Small intestine (tissue), 7 donors: ENCODE measurements around the gene SNAPIN. TPM values are rescaled to one million over a fixed set of nuclear protein-coding genes. Genes with fewer than 3 reads are reported as not detected.
A peak's percentile ranks its signal among the peaks of the same experiment; 100 is the strongest.

ENCODE experiments used
- DNase-seq, 2 donors: peaks; one replicate each; pipeline versions ENCODE4 v3.0.0 to v3.0.0-alpha.2; 2013
- FAIRE-seq: peaks from 2 replicates; lab custom pipeline; 2012; peaks lifted over from hg19 to GRCh38; lab: Jason Lieb, UNC
- H3K27ac ChIP-seq, 3 donors: one replicate each; pipeline ENCODE4 v1.5.1; 2013; ENCODE audit warnings: low read length in 2 of 3, mild to moderate bottlenecking in 2 of 3, control low read depth in 1 of 3, inconsistent platforms in 1 of 3, low read depth in 1 of 3, moderate library complexity in 1 of 3
- H3K27me3 ChIP-seq, 3 donors: one replicate each; pipeline ENCODE4 v1.6.1; 2013; ENCODE audit warnings: low read length in 3 of 3, inconsistent platforms in 1 of 3; ENCODE audit not compliant: control insufficient read depth in 3 of 3, insufficient read depth in 3 of 3
- H3K36me3 ChIP-seq, 3 donors: one replicate each; pipeline ENCODE4 v1.6.1; 2013; ENCODE audit warnings: low read length in 3 of 3, inconsistent platforms in 1 of 3, low read depth in 1 of 3, mild to moderate bottlenecking in 1 of 3, moderate library complexity in 1 of 3; ENCODE audit not compliant: control insufficient read depth in 3 of 3, insufficient read depth in 2 of 3
- H3K4me1 ChIP-seq, 3 donors: one replicate each; pipeline ENCODE4 v1.6.1; 2013; ENCODE audit warnings: low read length in 2 of 3, inconsistent platforms in 1 of 3, low read depth in 1 of 3, mild to moderate bottlenecking in 1 of 3, moderate library complexity in 1 of 3; ENCODE audit not compliant: control insufficient read depth in 3 of 3, insufficient read depth in 2 of 3
- H3K4me3 ChIP-seq, 3 donors: one replicate each; pipeline ENCODE4 v1.5.1; 2013; ENCODE audit warnings: low read length in 3 of 3, control low read depth in 1 of 3, inconsistent platforms in 1 of 3, low read depth in 1 of 3, mild to moderate bottlenecking in 1 of 3, moderate library complexity in 1 of 3
- H3K9me3 ChIP-seq, 2 donors: one replicate each; pipeline ENCODE4 v1.6.1; 2013; ENCODE audit warnings: low read depth in 1 of 2, low read length in 1 of 2; ENCODE audit not compliant: control insufficient read depth in 2 of 2, insufficient read depth in 1 of 2
- WGBS, 3 donors: extraction: QIAGEN DNeasy Blood & Tissue Kit; methylation state at CpG; one replicate each; pipeline ENCODE4 v1.1.7; 2013; 5-methylcytosine and 5-hydroxymethylcytosine counted together
- polyA plus RNA-seq, 4 donors: library from polyadenylated mRNA; stranded (reverse) in 3 of 4; unstranded in 1 of 4; fragments of 200-250 nt in 3 of 4; fragments of 120-200 nt in 1 of 4; gene quantifications; one replicate each; pipeline versions ENCODE4 v1.2.1 to v1.2.3, GENCODE V29; 2013
- donor health status: healthy with polysubstance abuse.
- donor health status: control.
- donor health status: control.
- donor health status: Bipolar disorder and iron deficiency.
- donor health status: healthy.

The SNAPIN gene
- polyA plus RNA-seq, 4 donors: 23.9 to 29.2 (median 26.5) TPM

DNA sequence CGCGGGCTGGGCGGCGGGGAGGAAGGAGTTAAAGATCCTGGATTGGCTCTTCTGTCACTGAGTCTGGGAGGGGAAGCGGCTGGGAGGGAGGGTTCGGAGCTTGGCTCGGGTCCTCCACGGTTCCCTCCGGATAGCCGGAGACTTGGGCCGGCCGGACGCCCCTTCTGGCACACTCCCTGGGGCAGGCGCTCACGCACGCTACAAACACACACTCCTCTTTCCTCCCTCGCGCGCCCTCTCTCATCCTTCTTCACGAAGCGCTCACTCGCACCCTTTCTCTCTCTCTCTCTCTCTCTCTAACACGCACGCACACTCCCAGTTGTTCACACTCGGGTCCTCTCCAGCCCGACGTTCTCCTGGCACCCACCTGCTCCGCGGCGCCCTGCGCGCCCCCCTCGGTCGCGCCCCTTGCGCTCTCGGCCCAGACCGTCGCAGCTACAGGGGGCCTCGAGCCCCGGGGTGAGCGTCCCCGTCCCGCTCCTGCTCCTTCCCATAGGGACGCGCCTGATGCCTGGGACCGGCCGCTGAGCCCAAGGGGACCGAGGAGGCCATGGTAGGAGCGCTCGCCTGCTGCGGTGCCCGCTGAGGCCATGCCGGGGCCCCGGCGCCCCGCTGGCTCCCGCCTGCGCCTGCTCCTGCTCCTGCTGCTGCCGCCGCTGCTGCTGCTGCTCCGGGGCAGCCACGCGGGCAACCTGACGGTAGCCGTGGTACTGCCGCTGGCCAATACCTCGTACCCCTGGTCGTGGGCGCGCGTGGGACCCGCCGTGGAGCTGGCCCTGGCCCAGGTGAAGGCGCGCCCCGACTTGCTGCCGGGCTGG is 20.2 kb downstream of the SNAPIN start, which contains the start of gene NPR1:
NPR1 (plus strand) TSS at position 170 of the 818 bp plus-strand sequence; CDS start at position 591, 421 bp downstream.
- Histone ChIP-seq H3K27ac (peak within 1 kb of the TSS in 1 of 3 donors; percentile 5), H3K27me3 (peaks cover 4 to 43% (median 6%) of the 10 kb centered on the region in 3 donors), H3K36me3 (no peaks in the 10 kb centered on the region), H3K9me3 (no peaks in the 10 kb centered on the region), H3K4me3 (peak within 1 kb of the TSS; percentile 21 to 47 (median 38)), H3K4me1 (peaks cover 0 to 13% (median 3%) of the 10 kb centered on the region in 3 donors)
- WGBS, 3 donors: 1% methylated on average over 59 to 78 of the region's 78 CpGs
- DNase-seq (peak in 1 of 2 donors; percentile 48), FAIRE-seq (no peak)

DNA sequence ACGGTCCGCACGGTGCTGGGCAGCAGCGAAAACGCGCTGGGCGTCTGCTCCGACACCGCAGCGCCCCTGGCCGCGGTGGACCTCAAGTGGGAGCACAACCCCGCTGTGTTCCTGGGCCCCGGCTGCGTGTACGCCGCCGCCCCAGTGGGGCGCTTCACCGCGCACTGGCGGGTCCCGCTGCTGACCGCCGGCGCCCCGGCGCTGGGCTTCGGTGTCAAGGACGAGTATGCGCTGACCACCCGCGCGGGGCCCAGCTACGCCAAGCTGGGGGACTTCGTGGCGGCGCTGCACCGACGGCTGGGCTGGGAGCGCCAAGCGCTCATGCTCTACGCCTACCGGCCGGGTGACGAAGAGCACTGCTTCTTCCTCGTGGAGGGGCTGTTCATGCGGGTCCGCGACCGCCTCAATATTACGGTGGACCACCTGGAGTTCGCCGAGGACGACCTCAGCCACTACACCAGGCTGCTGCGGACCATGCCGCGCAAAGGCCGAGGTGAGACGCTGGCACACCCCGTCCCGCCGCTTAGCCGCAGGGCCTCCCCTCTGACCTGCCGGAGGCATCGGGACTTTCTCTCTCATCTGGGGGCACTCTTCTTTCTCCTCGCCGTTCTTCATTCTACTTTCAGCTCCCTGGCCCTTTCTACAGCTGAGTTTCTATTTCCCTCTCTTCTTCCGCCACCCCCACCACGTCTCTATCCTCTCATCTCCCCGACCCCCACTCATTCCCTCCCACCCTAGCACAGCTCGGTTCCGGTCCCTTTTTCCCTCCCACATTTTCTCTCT is 21.0 kb downstream of the SNAPIN start:
- Histone ChIP-seq H3K9me3 (no peaks in the 10 kb centered on the region), H3K36me3 (no peaks in the 10 kb centered on the region), H3K4me3 (peak overlapping the region; percentile 19 to 47 (median 38)), H3K4me1 (peaks cover 0 to 13% (median 3%) of the 10 kb centered on the region in 3 donors), H3K27me3 (peaks cover 4 to 43% (median 6%) of the 10 kb centered on the region in 3 donors), H3K27ac (no peak overlapping the region)
- WGBS, 3 donors: 1 to 2% (median 2%) methylated on average over 67 to 73 of the region's 73 CpGs
- peak in 1 of 2 donors; percentile 56 for DNase-seq
- no peak for FAIRE-seq

DNA sequence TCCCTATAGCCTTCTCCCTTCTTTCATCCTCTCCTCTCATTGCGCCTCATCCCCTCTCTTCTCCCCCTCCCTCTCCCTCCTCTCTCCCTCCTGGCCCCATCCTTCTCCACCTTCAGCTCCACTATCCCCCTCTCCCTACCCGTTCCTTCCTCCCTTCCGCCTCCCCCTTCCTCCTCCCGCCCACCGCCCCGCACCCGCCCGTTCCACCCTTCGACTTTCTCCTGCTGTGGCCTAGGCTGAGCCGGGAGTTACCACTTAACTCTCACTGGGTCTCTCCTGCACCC is 21.6 kb downstream of the SNAPIN start:
- no peak for DNase-seq
- Histone ChIP-seq H3K27ac (no peak overlapping the region), H3K4me3 (peak overlapping the region in 1 of 3 donors; percentile 21), H3K9me3 (no peaks in the 10 kb centered on the region), H3K27me3 (peaks cover 4 to 43% (median 6%) of the 10 kb centered on the region in 3 donors), H3K36me3 (no peaks in the 10 kb centered on the region), H3K4me1 (peaks cover 0 to 18% (median 3%) of the 10 kb centered on the region in 3 donors)
- 18 to 29% (median 21%) methylated on average over 10 of the region's 10 CpGs for WGBS, 3 donors
- FAIRE-seq: no peak

DNA sequence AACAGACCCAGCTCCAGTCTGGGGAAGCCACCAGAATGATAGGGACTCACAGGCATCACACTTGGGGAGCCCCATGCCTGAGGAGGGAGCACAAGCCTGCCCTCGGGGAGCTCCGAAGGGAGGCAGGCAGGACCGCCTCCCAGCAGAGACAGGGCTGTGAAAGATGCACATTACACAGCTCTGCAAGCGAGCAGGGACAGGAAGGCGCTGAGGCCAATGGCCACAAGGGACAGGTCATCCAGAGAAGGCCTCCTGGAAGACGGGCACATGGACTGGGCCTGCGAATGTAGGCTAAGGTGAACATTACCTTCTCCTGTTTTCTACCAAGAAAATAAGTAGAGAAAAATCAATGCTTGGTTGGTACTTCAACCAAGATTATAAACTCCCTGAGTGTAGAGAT is 24.2 kb downstream of the SNAPIN start:
- DNase-seq: no peak
- no peak for FAIRE-seq
- Histone ChIP-seq H3K4me1 (peaks cover 0 to 15% (median 3%) of the 10 kb centered on the region in 3 donors), H3K36me3 (no peaks in the 10 kb centered on the region), H3K4me3 (no peak overlapping the region), H3K27ac (no peak overlapping the region), H3K27me3 (peaks cover 4 to 42% (median 6%) of the 10 kb centered on the region in 3 donors), H3K9me3 (no peaks in the 10 kb centered on the region)
- WGBS, 3 donors: 88 to 94% (median 90%) methylated on average over 7 of the region's 7 CpGs

DNA sequence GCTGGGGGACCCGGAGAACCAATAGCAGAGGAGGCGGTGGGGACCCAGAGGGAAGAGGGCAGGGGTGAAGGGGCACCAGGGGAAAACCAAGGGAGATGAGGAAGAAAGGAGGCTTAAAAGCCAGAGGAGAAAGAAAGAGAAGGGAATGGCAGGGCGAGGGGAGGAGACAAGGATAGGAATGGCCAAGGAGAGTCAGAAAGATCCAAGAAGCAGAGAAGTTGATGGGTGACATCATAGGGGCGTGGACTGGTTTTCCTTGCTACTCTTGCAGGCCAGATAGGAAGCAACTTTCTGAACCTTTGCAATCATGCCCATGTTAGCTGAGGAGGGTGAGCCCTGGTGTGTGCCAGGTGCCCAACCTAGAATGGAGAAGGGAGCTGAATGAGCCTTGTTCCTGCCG is 25.4 kb downstream of the SNAPIN start:
- no peak for FAIRE-seq

DNA sequence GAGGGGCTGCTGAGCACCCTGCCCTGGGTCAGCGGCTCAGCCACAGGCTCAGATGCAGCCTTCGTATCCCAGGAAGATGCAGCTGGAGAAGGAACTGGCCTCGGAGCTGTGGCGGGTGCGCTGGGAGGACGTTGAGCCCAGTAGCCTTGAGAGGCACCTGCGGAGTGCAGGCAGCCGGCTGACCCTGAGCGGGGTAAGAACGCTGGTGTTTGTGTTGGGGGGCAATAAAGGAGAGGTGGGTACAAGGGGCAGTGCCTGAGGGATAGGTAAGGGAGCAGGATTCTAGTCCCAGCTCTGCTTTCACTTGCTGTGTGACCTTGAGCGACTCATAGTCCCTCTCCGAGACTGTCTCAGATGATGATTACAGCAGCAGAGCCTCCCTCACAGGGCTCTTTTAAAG is 26.4 kb downstream of the SNAPIN start:
- no peaks in the 10 kb centered on the region for H3K9me3 ChIP-seq
- no peak for FAIRE-seq
- peak in 1 of 2 donors; percentile 33 for DNase-seq
- 15 to 58% (median 31%) methylated on average over 12 of the region's 12 CpGs for WGBS, 3 donors
- H3K27ac ChIP-seq: no peak overlapping the region
- peaks cover 0 to 5% (median 0%) of the 10 kb centered on the region in 3 donors for H3K4me1 ChIP-seq
- peaks cover 0 to 21% (median 3%) of the 10 kb centered on the region in 3 donors for H3K27me3 ChIP-seq
- no peak overlapping the region for H3K4me3 ChIP-seq
- H3K36me3 ChIP-seq: no peaks in the 10 kb centered on the region

More for the DNA sequence above, 25.4 kb downstream of the SNAPIN start:
- 57 to 72% (median 63%) methylated on average over 5 of the region's 5 CpGs for WGBS, 3 donors
- Histone ChIP-seq H3K9me3 (no peaks in the 10 kb centered on the region), H3K4me1 (peaks cover 0 to 5% (median 0%) of the 10 kb centered on the region in 3 donors), H3K36me3 (no peaks in the 10 kb centered on the region), H3K27me3 (peaks cover 1 to 30% (median 3%) of the 10 kb centered on the region in 3 donors), H3K4me3 (no peak overlapping the region), H3K27ac (no peak overlapping the region)
- DNase-seq: peak; percentile 53 to 63

DNA sequence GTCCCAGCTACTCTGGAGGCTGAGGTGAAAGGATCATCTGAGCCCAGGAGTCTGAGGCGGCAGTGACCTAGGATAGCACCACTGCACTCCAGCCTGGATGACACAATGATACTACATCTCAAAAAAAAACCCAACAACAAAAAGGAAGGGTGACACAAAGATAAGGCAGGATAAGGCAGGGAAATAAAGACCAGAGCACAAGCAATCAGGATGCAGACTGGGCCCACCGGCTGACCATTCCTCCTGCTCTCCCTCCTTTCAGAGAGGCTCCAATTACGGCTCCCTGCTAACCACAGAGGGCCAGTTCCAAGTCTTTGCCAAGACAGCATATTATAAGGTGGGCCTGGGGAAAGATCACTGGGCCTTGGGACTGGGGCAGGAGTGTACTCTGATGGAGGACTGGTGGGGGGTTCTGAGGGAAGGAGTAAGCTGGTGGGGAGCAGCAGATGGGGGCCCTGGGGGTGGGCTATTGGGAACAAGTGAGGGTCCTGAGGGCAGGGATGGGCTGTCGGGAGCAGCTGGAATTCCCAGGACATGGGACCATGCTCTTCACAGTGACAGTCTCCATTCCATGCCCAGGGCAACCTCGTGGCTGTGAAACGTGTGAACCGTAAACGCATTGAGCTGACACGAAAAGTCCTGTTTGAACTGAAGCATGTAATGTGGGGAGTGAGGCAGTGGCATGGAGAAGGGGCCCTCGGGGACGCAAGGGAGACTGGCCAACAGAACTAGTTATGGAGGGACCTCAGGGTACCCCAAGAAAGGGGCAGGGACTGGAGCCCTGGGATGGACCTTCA is 27.2 kb downstream of the SNAPIN start:
- H3K9me3 ChIP-seq: no peaks in the 10 kb centered on the region
- no peak overlapping the region for H3K4me3 ChIP-seq
- no peak overlapping the region for H3K27ac ChIP-seq
- DNase-seq (no peak), FAIRE-seq (no peak)
- H3K4me1 ChIP-seq: peaks cover 0 to 5% (median 0%) of the 10 kb centered on the region in 3 donors
- H3K36me3 ChIP-seq: no peaks in the 10 kb centered on the region
- peaks cover 0 to 12% (median 3%) of the 10 kb centered on the region in 3 donors for H3K27me3 ChIP-seq
- 75 to 84% (median 82%) methylated on average over 11 of the region's 11 CpGs for WGBS, 3 donors
